Measurements from ENCODE around the gene GPX2. TPM values are rescaled to one million over a fixed set of nuclear protein-coding genes. Genes with fewer than 3 reads are reported as not detected.

Gene GPX2
- total RNA-seq, 1 experiment from 2014 or later = 0.15 TPM

GRCh38 chr14:64948612-64949210, 6.2 kb upstream of the GPX2 start:
- intact Hi-C loops (cut with micrococcal nuclease; ENCODE audit: unreplicated experiment) (no loop called here), in situ Hi-C loops (cut with HindIII; ENCODE audit: low pct_unique_long_range_greater_than_20kb, low sequenced_read_pairs) (no loop called here)
- CTCF ChIA-PET = no interaction called here
- ATAC-seq = no peak
- Histone ChIP-seq H3K27ac (ENCODE audit: low read length) (no peak overlapping the region), H3K36me3 (ENCODE audit: control insufficient read depth, insufficient read depth, low read length) (no peaks in the 10 kb centered on the region), H3K4me3 (ENCODE audit: low read depth in 2 of 2, low read length in 2 of 2) (no peak overlapping the region), H3K9me3 (ENCODE audit: control insufficient read depth, insufficient read depth, low read depth, low read length) (no peaks in the 10 kb centered on the region), H3K4me1 (ENCODE audit: control insufficient read depth, insufficient read depth, low read length) (no peaks in the 10 kb centered on the region), H3K27me3 (ENCODE audit: control insufficient read depth, insufficient read depth, low read length) (no peaks in the 10 kb centered on the region)
- TF ChIP-seq REST (IDR thresholded peaks at IDR 0.05; ENCODE audit: insufficient read depth in 1 of 2, low read depth in 2 of 2, low read length in 1 of 2) = no peak
- TF ChIP-seq POLR2AphosphoS5 (IDR thresholded peaks at IDR 0.05; ENCODE audit: low read depth, low read length) = no peak
- TF ChIP-seq SIN3A (IDR thresholded peaks at IDR 0.05; ENCODE audit: borderline replicate concordance, insufficient read depth, low read depth, low read length) = no peak
- no peak for DNase-seq (ENCODE audit: low read depth, low spot score)
- BruUV-seq (replicated peaks) = no TSS peak
- POLR2A ChIA-PET = no interaction called here

GRCh38 chr14:64947710-64948611, 5.4 kb upstream of the GPX2 start:
- Histone ChIP-seq H3K27me3 (ENCODE audit: control insufficient read depth, insufficient read depth, low read length) (no peaks in the 10 kb centered on the region), H3K9me3 (ENCODE audit: control insufficient read depth, insufficient read depth, low read depth, low read length) (no peaks in the 10 kb centered on the region), H3K27ac (ENCODE audit: low read length) (no peak overlapping the region), H3K4me3 (ENCODE audit: low read depth in 2 of 2, low read length in 2 of 2) (no peak overlapping the region), H3K4me1 (ENCODE audit: control insufficient read depth, insufficient read depth, low read length) (no peaks in the 10 kb centered on the region), H3K36me3 (ENCODE audit: control insufficient read depth, insufficient read depth, low read length) (no peaks in the 10 kb centered on the region)
- intact Hi-C loops (cut with micrococcal nuclease; ENCODE audit: unreplicated experiment) (no loop called here), in situ Hi-C loops (cut with HindIII; ENCODE audit: low pct_unique_long_range_greater_than_20kb, low sequenced_read_pairs) (no loop called here)
- TF ChIP-seq SIN3A (IDR thresholded peaks at IDR 0.05; ENCODE audit: borderline replicate concordance, insufficient read depth, low read depth, low read length) (no peak), CTCF (IDR thresholded peaks at IDR 0.05) (no peak), TCF7L2 (IDR thresholded peaks at IDR 0.05; ENCODE audit: low read depth, low read length) (no peak), REST (IDR thresholded peaks at IDR 0.05; ENCODE audit: insufficient read depth in 1 of 2, low read depth in 2 of 2, low read length in 1 of 2) (no peak), POLR2AphosphoS5 (IDR thresholded peaks at IDR 0.05; ENCODE audit: low read depth, low read length) (no peak)
- ChIA-PET POLR2A (no interaction called here), CTCF (no interaction called here)
- no TSS peak for BruUV-seq (replicated peaks)
- ATAC-seq (no peak), DNase-seq (ENCODE audit: low read depth, low spot score) (no peak)

All from Panc1 (cell line).